ENCODE data around the gene TIAM1.

Gene TIAM1

GRCh38 chr21:31337996-31338907 lies 5.8 kb downstream of the TIAM1 start:
- no peak for DNase-seq (ENCODE audit: extremely low read depth, low read depth)
- no peak for TF ChIP-seq CTCF (IDR thresholded peaks at IDR 0.05; ENCODE audit: low read depth, low read length)

- TF ChIP-seq CTCF (IDR thresholded peaks at IDR 0.05; ENCODE audit: low read depth, low read length), result no peak
- no peak for DNase-seq (ENCODE audit: extremely low read depth, low read depth)
Measured at GRCh38 chr21:31337086-31337485, 7.0 kb downstream of the TIAM1 start.

GRCh38 chr21:31336739-31337040 lies 7.4 kb downstream of the TIAM1 start:
- no peak for TF ChIP-seq CTCF (IDR thresholded peaks at IDR 0.05; ENCODE audit: low read depth, low read length)
- DNase-seq (ENCODE audit: extremely low read depth, low read depth), result no peak

- TF ChIP-seq CTCF (IDR thresholded peaks at IDR 0.05; ENCODE audit: low read depth, low read length), result no peak
- no peak for DNase-seq (ENCODE audit: extremely low read depth, low read depth)
Measured at GRCh38 chr21:31335957-31336738, 7.9 kb downstream of the TIAM1 start.

- TF ChIP-seq CTCF (IDR thresholded peaks at IDR 0.05; ENCODE audit: low read depth, low read length), result no peak
- DNase-seq (ENCODE audit: extremely low read depth, low read depth), result no peak
Measured at GRCh38 chr21:31334648-31335121, 9.4 kb downstream of the TIAM1 start.

GRCh38 chr21:31332525-31332924 lies 11.5 kb downstream of the TIAM1 start:
- no peak for DNase-seq (ENCODE audit: extremely low read depth, low read depth)
- TF ChIP-seq CTCF (IDR thresholded peaks at IDR 0.05; ENCODE audit: low read depth, low read length), result no peak

GRCh38 chr21:31331231-31331630 lies 12.8 kb downstream of the TIAM1 start:
- TF ChIP-seq CTCF (IDR thresholded peaks at IDR 0.05; ENCODE audit: low read depth, low read length), result no peak
- no peak for DNase-seq (ENCODE audit: extremely low read depth, low read depth)
